ENCODE measurements around the gene DMD. TPM values are rescaled to one million over a fixed set of nuclear protein-coding genes. Genes with fewer than 3 reads are reported as not detected.

Gene DMD
- total RNA-seq, 1 experiment from 2014 or later: 2.2 TPM

- Histone ChIP-seq H3K9me3 (ENCODE audit: control insufficient read depth, insufficient read depth, low read depth, low read length) (no peaks in the 10 kb centered on the region), H3K27me3 (ENCODE audit: control insufficient read depth, insufficient read depth, low read length) (no peaks in the 10 kb centered on the region), H3K36me3 (ENCODE audit: control insufficient read depth, insufficient read depth, low read length) (no peaks in the 10 kb centered on the region), H3K4me3 (ENCODE audit: low read depth in 2 of 2, low read length in 2 of 2) (no peak overlapping the region), H3K27ac (ENCODE audit: low read length) (no peak overlapping the region), H3K4me1 (ENCODE audit: control insufficient read depth, insufficient read depth, low read length) (no peaks in the 10 kb centered on the region)
- ChIA-PET POLR2A (no interaction called here), CTCF (no interaction called here)
- intact Hi-C loops (cut with micrococcal nuclease; ENCODE audit: unreplicated experiment) (no loop called here), in situ Hi-C loops (cut with HindIII; ENCODE audit: low pct_unique_long_range_greater_than_20kb, low sequenced_read_pairs) (no loop called here)
- BruUV-seq (replicated peaks): no TSS peak
- ATAC-seq (no peak), DNase-seq (ENCODE audit: low read depth, low spot score) (no peak)
- TF ChIP-seq REST (IDR thresholded peaks at IDR 0.05; ENCODE audit: insufficient read depth in 1 of 2, low read depth in 2 of 2, low read length in 1 of 2) (no peak), CTCF (IDR thresholded peaks at IDR 0.05) (no peak), POLR2AphosphoS5 (IDR thresholded peaks at IDR 0.05; ENCODE audit: low read depth, low read length) (no peak), SIN3A (IDR thresholded peaks at IDR 0.05; ENCODE audit: borderline replicate concordance, insufficient read depth, low read depth, low read length) (no peak), TCF7L2 (IDR thresholded peaks at IDR 0.05; ENCODE audit: low read depth, low read length) (no peak)
Observed at GRCh38 chrX:32176510-32176909, 1034.8 kb downstream of the DMD start.

- no peaks in the 10 kb centered on the region for H3K27me3 ChIP-seq (ENCODE audit: control insufficient read depth, insufficient read depth, low read length)
- TF ChIP-seq CTCF (IDR thresholded peaks at IDR 0.05) (no peak), REST (IDR thresholded peaks at IDR 0.05; ENCODE audit: insufficient read depth in 1 of 2, low read depth in 2 of 2, low read length in 1 of 2) (no peak), TCF7L2 (IDR thresholded peaks at IDR 0.05; ENCODE audit: low read depth, low read length) (no peak), SIN3A (IDR thresholded peaks at IDR 0.05; ENCODE audit: borderline replicate concordance, insufficient read depth, low read depth, low read length) (no peak), POLR2AphosphoS5 (IDR thresholded peaks at IDR 0.05; ENCODE audit: low read depth, low read length) (no peak)
- no peaks in the 10 kb centered on the region for H3K36me3 ChIP-seq (ENCODE audit: control insufficient read depth, insufficient read depth, low read length)
- in situ Hi-C loops (cut with HindIII; ENCODE audit: low pct_unique_long_range_greater_than_20kb, low sequenced_read_pairs) (no loop called here), intact Hi-C loops (cut with micrococcal nuclease; ENCODE audit: unreplicated experiment) (no loop called here)
- DNase-seq (ENCODE audit: low read depth, low spot score) (no peak), ATAC-seq (no peak)
- H3K9me3 ChIP-seq (ENCODE audit: control insufficient read depth, insufficient read depth, low read depth, low read length): no peaks in the 10 kb centered on the region
- no TSS peak for BruUV-seq (replicated peaks)
- H3K27ac ChIP-seq (ENCODE audit: low read length): no peak overlapping the region
- H3K4me3 ChIP-seq (ENCODE audit: low read depth in 2 of 2, low read length in 2 of 2): no peak overlapping the region
- no peaks in the 10 kb centered on the region for H3K4me1 ChIP-seq (ENCODE audit: control insufficient read depth, insufficient read depth, low read length)
- CTCF ChIA-PET: no interaction called here
- POLR2A ChIA-PET: no interaction called here
Observed at GRCh38 chrX:32170481-32170880, 1040.9 kb downstream of the DMD start.

All from Panc1 (cell line).